Suprapubic skin (tissue), 4 donors: ENCODE results near the gene NAA60. TPM values are rescaled to one million over a fixed set of nuclear protein-coding genes. Genes with fewer than 3 reads are reported as not detected.
"Not testable (repeated sequence)": the region's sequence is repeated elsewhere in the genome, so short reads cannot be mapped to it uniquely, and the experiment has no call there.

ENCODE experiments used
- DNase-seq, 2 donors: peaks; one replicate each; pipeline ENCODE4 v3.0.0-alpha.2; 2019; ENCODE audit warnings: low spot score in 2 of 2
- H3K27ac ChIP-seq: fragments of 200-600 bp; sonication (generic); one replicate; pipeline ENCODE4 v1.5.1; 2019
- H3K27me3 ChIP-seq: fragments of 200-600 bp; sonication (generic); one replicate; pipeline ENCODE4 v1.5.1; 2019
- H3K36me3 ChIP-seq: fragments of 200-600 bp; sonication (generic); one replicate; pipeline ENCODE4 v1.5.1; 2019
- H3K4me1 ChIP-seq: fragments of 200-600 bp; sonication (generic); one replicate; pipeline ENCODE4 v1.5.1; 2019
- H3K4me3 ChIP-seq: fragments of 200-600 bp; sonication (generic); one replicate; pipeline ENCODE4 v1.5.1; 2019; ENCODE audit warnings: mild to moderate bottlenecking
- H3K9me3 ChIP-seq: fragments of 200-600 bp; sonication (generic); one replicate; pipeline ENCODE4 v1.5.1; 2019
- EP300 ChIP-seq: sonication (generic); formaldehyde crosslinking; IDR thresholded peaks from one replicate; pipeline ENCODE4 v1.6.1; 2017; ENCODE audit warnings: antibody characterized with exemption
- POLR2A ChIP-seq, 2 donors: fragments of 450-650 bp; IDR thresholded peaks; one replicate each; pipeline ENCODE4 v1.6.1; 2017; ENCODE audit warnings: antibody characterized with exemption in 2 of 2, mild to moderate bottlenecking in 2 of 2, moderate library complexity in 2 of 2
- POLR2AphosphoS5 ChIP-seq, 3 donors: sonication (generic); formaldehyde crosslinking; IDR thresholded peaks; one replicate each; pipeline ENCODE4 v1.6.1; 2017; ENCODE audit warnings: antibody characterized with exemption in 3 of 3
- WGBS: methylation state at CpG from one replicate; pipeline ENCODE4 v1.1.5; 2018; 5-methylcytosine and 5-hydroxymethylcytosine counted together
- total RNA-seq, 4 donors: library from RNA; depleted of rRNA; stranded (reverse); fragments of >200 nt; gene quantifications; one replicate each; pipeline ENCODE4 v1.1.0, GENCODE V29; 2016
- TF ChIP-seq, protein P1 (sequence below), 2 donors: fragments of 200-600 bp in 1 of 2; fragments of 450-650 bp in 1 of 2; sonication (generic) in 1 of 2; IDR thresholded peaks; one replicate each; pipeline ENCODE4 v1.5.1; 2016 to 2019; ENCODE audit warnings: antibody characterized with exemption in 2 of 2, mild to moderate bottlenecking in 1 of 2, moderate library complexity in 1 of 2

The NAA60 gene
- total RNA-seq, 4 donors from 2014 or later = 20.9 to 40.2 (median 26.4) TPM

DNA sequence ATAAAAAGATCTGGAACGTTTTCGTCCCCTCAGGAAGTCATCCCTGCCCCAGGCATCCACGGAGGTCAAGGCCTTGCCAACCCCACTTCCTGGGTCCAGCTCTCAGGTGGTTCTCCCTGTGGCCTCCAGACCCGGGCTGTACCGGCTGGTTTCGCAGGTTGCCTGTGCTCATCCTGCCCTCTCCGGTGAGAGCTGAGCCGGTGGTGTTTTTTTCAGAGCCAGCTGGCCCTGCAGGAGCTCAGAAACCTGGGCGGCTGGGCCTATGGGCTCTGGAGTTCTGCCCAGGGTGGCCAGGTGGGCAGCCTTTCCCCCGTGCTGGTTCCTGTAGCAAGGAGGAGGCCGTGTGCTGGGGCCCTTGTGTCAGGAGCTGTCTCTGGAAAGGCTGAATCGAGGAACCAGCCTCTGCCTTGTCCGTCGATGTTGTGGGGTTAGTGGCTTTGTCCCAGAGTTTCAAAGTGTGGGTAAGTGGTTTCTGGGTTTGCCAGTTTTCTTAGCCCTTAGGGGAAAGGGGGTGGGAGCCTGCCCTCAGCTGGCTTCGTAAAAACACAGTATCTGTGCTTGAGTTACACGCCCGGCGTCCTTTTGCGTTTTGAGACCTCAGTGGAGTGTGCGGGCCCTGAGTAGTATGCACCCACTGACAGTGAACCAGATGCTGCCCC is 28.2 kb downstream of the NAA60 start:
- DNase-seq = no peak
- H3K27me3 ChIP-seq = no peaks in the 10 kb centered on the region
- 80% methylated on average over 14 of the region's 20 CpGs for WGBS
- TF ChIP-seq POLR2A (IDR thresholded peaks at IDR 0.05) = no peak
- TF ChIP-seq, protein P1, sequence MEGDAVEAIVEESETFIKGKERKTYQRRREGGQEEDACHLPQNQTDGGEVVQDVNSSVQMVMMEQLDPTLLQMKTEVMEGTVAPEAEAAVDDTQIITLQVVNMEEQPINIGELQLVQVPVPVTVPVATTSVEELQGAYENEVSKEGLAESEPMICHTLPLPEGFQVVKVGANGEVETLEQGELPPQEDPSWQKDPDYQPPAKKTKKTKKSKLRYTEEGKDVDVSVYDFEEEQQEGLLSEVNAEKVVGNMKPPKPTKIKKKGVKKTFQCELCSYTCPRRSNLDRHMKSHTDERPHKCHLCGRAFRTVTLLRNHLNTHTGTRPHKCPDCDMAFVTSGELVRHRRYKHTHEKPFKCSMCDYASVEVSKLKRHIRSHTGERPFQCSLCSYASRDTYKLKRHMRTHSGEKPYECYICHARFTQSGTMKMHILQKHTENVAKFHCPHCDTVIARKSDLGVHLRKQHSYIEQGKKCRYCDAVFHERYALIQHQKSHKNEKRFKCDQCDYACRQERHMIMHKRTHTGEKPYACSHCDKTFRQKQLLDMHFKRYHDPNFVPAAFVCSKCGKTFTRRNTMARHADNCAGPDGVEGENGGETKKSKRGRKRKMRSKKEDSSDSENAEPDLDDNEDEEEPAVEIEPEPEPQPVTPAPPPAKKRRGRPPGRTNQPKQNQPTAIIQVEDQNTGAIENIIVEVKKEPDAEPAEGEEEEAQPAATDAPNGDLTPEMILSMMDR (IDR thresholded peaks at IDR 0.05) = no peak
- TF ChIP-seq EP300 = no peak
- no peak for TF ChIP-seq POLR2AphosphoS5 (IDR thresholded peaks at IDR 0.05)
- peaks cover 27% of the 10 kb centered on the region for H3K4me1 ChIP-seq
- peaks cover 12% of the 10 kb centered on the region for H3K36me3 ChIP-seq
- no peaks in the 10 kb centered on the region for H3K9me3 ChIP-seq
- H3K4me3 ChIP-seq = no peak overlapping the region
- no peak overlapping the region for H3K27ac ChIP-seq

GRCh38 chr16:3472878-3473595 is 29.6 kb downstream of the NAA60 start:
- peaks cover 18% of the 10 kb centered on the region for H3K4me1 ChIP-seq
- no peaks in the 10 kb centered on the region for H3K9me3 ChIP-seq
- no peak overlapping the region for H3K4me3 ChIP-seq
- H3K27ac ChIP-seq = no peak overlapping the region
- no peak for DNase-seq
- peaks cover 7% of the 10 kb centered on the region for H3K36me3 ChIP-seq
- no peak for TF ChIP-seq POLR2AphosphoS5 (IDR thresholded peaks at IDR 0.05)
- TF ChIP-seq, protein P1 (IDR thresholded peaks at IDR 0.05) = no peak
- TF ChIP-seq EP300 = no peak
- no peak for TF ChIP-seq POLR2A (IDR thresholded peaks at IDR 0.05)
- H3K27me3 ChIP-seq = no peaks in the 10 kb centered on the region
- 85% methylated on average over 10 of the region's 10 CpGs for WGBS

DNA sequence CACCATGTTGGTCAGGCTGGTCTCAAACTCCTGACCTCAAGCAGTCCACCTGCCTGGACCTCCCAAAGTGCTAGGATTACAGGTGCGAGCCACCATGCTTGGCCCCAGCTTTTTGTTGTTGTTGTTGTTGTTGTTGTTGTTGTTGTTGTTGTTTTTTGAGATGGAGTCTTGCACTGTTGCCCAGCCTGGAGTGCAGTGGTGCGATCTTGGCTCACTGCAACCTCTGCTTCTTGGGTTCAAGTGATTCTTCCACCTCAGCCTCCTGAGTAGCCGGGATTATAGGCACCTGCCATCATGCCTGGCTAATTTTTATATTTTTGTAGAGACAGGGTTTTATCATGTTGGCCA is 30.1 kb downstream of the NAA60 start:
- not testable (repeated sequence) for H3K36me3 ChIP-seq, H3K27ac ChIP-seq, H3K27me3 ChIP-seq, H3K9me3 ChIP-seq, H3K4me3 ChIP-seq, DNase-seq
- 82% methylated on average over 3 of the region's 3 CpGs for WGBS
- peaks cover 13% of the 10 kb centered on the region for H3K4me1 ChIP-seq

DNA sequence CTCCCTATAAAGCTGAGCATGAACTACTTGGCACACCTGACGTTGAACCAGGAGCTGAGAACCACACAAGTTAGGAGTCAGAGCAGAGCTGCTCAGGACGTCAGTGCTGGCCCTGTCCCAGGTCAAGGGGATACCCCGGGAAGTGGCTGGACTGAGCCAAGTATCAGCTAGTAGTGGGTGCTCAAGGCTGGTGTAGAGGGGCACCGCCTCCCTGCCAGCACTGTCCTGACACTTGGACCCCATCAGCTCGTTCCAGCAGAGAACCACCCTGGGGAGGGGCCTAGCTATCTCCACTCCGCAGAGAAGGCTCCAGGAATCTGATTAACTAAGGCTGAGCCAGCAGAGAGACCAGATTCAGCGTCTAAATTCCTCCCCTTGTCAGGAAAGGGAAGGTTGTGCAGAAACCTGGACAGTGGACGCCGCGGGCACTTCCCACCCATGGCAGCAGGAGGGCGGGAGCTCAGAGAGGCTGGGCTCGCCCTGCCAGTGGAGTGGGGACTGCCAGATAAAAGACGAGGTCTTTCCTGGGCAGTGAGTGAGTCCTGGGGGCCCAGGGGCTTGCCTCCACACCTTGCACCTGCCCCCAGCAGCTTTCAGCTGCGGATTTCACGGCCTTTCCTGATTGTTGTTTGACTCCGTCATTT is 30.8 kb downstream of the NAA60 start:
- Histone ChIP-seq H3K36me3 (peaks cover 15% of the 10 kb centered on the region), H3K4me1 (peaks cover 10% of the 10 kb centered on the region)
- WGBS = 86% methylated on average over 15 of the region's 16 CpGs

GRCh38 chr16:3474870-3475269 is 31.4 kb downstream of the NAA60 start:
- H3K27ac ChIP-seq, H3K27me3 ChIP-seq, H3K4me3 ChIP-seq, H3K4me1 ChIP-seq, H3K9me3 ChIP-seq, DNase-seq: not testable (repeated sequence)
- 94% methylated on average over 7 of the region's 7 CpGs for WGBS
- peaks cover 21% of the 10 kb centered on the region for H3K36me3 ChIP-seq

More for the DNA sequence above, 30.8 kb downstream of the NAA60 start:
- H3K27ac ChIP-seq = no peak overlapping the region
- H3K27me3 ChIP-seq = no peaks in the 10 kb centered on the region
- H3K9me3 ChIP-seq = no peaks in the 10 kb centered on the region
- H3K4me3 ChIP-seq = no peak overlapping the region
- no peak for DNase-seq
- no peak for TF ChIP-seq POLR2AphosphoS5 (IDR thresholded peaks at IDR 0.05)
- TF ChIP-seq POLR2A (IDR thresholded peaks at IDR 0.05) = no peak
- no peak for TF ChIP-seq EP300
- TF ChIP-seq, protein P1 (IDR thresholded peaks at IDR 0.05) = no peak

- 93% methylated on average over 11 of the region's 29 CpGs for WGBS
- no peaks in the 10 kb centered on the region for H3K27me3 ChIP-seq
- H3K27ac ChIP-seq = no peak overlapping the region
These were observed 32.3 kb downstream of the NAA60 start for GRCh38 chr16:3475604-3476375.

More at GRCh38 chr16:3475604-3476375, 32.3 kb downstream of the NAA60 start:
- DNase-seq = no peak
- no peaks in the 10 kb centered on the region for H3K9me3 ChIP-seq
- TF ChIP-seq, protein P1 (IDR thresholded peaks at IDR 0.05) = no peak
- TF ChIP-seq EP300 (no peak), POLR2A (IDR thresholded peaks at IDR 0.05) (no peak), POLR2AphosphoS5 (IDR thresholded peaks at IDR 0.05) (no peak)
- H3K36me3 ChIP-seq = peaks cover 30% of the 10 kb centered on the region
- no peak overlapping the region for H3K4me3 ChIP-seq
- H3K4me1 ChIP-seq = peaks cover 3% of the 10 kb centered on the region
